Epithelial cell of alveolus of lung (primary cell): ENCODE measurements around the gene ROPN1. TPM values are rescaled to one million over a fixed set of nuclear protein-coding genes. Genes with fewer than 3 reads are reported as not detected.

Experiments used
- total RNA-seq: library from RNA; depleted of rRNA; stranded (reverse); fragments of >200 nt; gene quantifications from 2 replicates; pipeline ENCODE4 v1.2.1, GENCODE V29; 2015

Gene ROPN1
- not detected in 2 replicates for total RNA-seq

GRCh38 chr3:123991730-123992588 is at the start of gene ROPN1:
TSS of gene ROPN1 (minus strand) at chr3:123992124. CDS start at chr3:123980481, 11,643 bp downstream.

GRCh38 chr3:124033360-124034015 is 41.6 kb upstream of the ROPN1 start, which contains the start of gene KALRN:
TSS of gene KALRN (plus strand) at chr3:124033369.

GRCh38 chr3:123960781-123961507 is 31.0 kb downstream of the ROPN1 start, which contains the start of gene CCDC14:
TSS of gene CCDC14 (minus strand) at chr3:123961229. CDS start at chr3:123961173, 56 bp downstream.

Other genes starting within 250 kb of the ROPN1 start
- gene MYLK, start 107.8 kb downstream of the ROPN1 start, total RNA-seq, result 60.5 and 110 TPM in 2 replicates
- gene CCDC14, start 30.9 kb downstream of the ROPN1 start, total RNA-seq, result 11.9 and 27.4 TPM in 2 replicates
- gene KALRN, start 41.2 kb upstream of the ROPN1 start, total RNA-seq, result 4.1 and 16.4 TPM in 2 replicates